GM21515 (cell line): ENCODE results near the gene G3BP2.
"Not testable (repeated sequence)": the region's sequence is repeated elsewhere in the genome, so short reads cannot be mapped to it uniquely, and the experiment has no call there.

Experiments used
- ATAC-seq: cut with Tn5 transposase; IDR thresholded peaks from one replicate; pipeline ENCODE4 v1.9.1; 2021; ENCODE audit not compliant: unreplicated experiment

G3BP2 gene

GRCh38 chr4:75685546-75686189 lies 12.5 kb upstream of the G3BP2 start:
- ATAC-seq, result no peak

DNA sequence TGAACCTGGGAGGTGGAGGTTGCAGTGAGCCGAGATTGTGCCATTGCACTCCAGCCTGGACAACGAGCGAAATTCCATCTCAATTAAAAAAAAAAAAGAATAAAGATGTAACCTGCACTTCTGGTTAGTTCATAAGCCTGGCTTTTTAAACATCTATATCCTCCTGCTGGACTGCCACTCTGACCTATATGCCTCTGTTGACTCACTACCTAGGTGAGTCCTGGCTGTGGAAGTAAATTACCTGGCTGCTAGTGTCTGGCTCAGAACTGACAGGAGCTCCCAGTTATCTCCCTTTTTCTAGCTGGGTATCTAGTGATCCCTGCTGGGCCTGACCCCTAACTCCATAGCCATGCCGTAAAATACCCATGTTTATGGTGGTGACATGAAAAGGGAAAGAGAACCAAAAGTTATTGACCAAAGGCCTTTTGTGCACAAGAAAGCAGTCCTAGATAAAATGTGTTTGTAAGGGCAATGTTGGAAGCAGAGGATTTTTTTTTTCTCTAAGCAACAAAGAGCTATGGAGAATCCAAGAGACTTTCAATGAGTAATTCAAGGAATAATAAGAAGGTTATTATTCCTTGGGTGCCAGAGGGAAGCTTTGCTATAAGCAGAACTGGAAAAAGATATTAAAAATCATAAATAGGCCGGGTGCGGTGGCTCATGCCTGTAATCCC lies 10.4 kb upstream of the G3BP2 start:
- no peak for ATAC-seq

- ATAC-seq, result no peak
These were observed 6.8 kb upstream of the G3BP2 start for GRCh38 chr4:75679876-75680575.

GRCh38 chr4:75678965-75679364 lies 5.8 kb upstream of the G3BP2 start:
- no peak for ATAC-seq

- ATAC-seq, result no peak
These were observed 5.3 kb upstream of the G3BP2 start for GRCh38 chr4:75678473-75678872.

GRCh38 chr4:75675004-75675531 lies 1.9 kb upstream of the G3BP2 start:
- ATAC-seq, result no peak

- no peak for ATAC-seq
These were observed 733 bp upstream of the G3BP2 start for GRCh38 chr4:75673959-75674328.

GRCh38 chr4:75672461-75673026 lies 667 bp downstream of the G3BP2 start:
- ATAC-seq, result peak; percentile 33

GRCh38 chr4:75671802-75672421 lies 1.3 kb downstream of the G3BP2 start:
- ATAC-seq, result no peak

DNA sequence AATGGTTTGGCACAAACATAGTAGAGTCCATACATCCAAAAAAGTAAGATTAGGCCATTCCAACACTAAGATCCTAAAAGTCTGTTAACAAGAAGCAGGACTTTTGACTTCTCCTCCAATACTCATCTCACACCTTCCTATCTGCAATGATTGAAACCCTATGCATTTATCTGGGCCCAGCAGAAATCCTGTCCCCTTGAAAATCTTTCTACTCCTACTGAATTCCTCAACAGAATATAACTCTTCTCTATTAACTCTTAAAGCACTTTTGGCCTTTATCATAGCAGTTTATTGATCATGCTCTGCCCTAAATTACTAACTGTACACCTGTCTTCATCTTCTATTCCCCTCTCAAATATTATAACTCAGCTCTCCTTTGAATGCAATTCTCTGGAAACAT lies 4.6 kb downstream of the G3BP2 start:
- no peak for ATAC-seq

- not testable (repeated sequence) for ATAC-seq
These were observed 5.6 kb downstream of the G3BP2 start for GRCh38 chr4:75667636-75668035.

DNA sequence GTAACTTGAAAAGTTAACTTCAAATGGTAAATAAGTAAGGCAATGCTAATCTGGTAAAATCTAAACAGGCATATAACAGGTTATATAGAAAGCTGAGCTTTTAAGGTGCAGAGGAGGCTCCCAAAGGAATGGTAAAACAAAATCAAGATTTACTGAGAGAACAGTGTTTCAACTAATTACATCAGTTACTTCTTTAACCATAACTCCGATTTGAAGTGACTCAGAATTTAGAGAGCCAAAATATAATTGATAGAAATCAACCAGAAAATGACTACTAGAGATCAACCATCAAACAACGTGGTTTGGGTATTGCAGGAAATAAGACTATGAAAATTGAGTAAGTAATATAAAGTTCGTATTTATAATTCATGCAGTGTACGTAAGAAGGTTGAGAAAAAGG lies 6.9 kb downstream of the G3BP2 start:
- no peak for ATAC-seq

- ATAC-seq, result not testable (repeated sequence)
These were observed 8.6 kb downstream of the G3BP2 start for GRCh38 chr4:75664604-75665003.

DNA sequence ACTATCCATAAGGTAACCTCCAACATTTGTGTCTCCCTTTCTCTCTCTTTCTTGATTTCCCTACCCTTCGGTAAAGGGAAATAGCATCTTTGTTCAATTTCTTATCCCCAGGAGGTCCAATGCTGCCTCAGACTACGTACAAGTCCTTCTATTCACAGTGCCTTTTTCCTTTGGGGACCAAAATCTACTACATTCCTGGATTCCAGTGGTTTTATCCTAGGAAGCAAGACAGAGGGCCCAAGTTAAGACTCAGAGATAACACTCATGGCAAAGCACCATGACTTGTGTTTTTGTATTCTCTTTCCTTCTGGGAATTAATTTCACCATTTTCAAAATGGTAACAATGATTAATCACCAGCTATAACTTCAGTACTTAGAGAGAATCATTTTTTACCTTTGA lies 10.6 kb downstream of the G3BP2 start:
- no peak for ATAC-seq

DNA sequence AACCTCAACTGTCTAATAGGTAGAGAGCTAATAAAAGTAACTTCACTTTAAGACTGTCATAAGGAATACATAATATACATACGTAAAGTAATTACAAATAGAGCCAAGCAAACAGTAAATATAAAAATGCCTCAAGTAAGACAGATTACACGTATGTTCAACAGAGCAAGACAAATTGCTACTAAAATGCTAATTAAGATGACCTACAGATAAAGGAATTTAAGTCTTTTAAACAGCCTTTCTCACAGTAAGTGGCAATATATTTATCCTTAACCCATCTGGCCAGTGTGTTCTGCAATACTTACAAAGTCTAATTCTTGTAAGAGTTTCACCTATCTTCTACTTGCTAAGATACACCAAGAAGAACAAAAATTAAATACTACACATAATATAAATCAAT lies 12.7 kb downstream of the G3BP2 start:
- no peak for ATAC-seq

DNA sequence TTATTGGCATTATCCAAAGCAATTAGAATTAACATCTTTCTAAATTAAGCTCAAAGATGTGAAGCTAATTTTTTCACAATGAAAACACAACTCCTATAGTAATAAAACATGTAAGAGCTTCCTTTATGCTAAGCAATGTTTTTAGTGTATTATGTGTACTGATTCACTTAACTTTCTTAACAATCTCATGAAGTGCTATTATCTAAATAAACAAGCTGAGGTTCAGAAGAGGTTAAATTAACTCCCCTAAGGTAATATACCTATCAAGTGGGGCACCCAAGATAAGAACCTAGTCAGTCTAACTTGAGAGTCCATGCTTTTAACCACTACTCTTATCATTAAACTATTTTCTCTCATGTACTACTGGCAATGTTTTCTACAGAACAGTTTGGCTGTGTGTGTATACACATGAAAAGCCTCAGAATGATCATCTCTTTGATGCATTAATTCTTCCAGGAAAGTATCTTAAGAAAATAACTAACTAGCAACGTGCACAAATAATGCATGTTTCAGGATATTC lies 13.6 kb downstream of the G3BP2 start:
- no peak for ATAC-seq

GRCh38 chr4:75658876-75659275 lies 14.3 kb downstream of the G3BP2 start:
- ATAC-seq, result no peak

DNA sequence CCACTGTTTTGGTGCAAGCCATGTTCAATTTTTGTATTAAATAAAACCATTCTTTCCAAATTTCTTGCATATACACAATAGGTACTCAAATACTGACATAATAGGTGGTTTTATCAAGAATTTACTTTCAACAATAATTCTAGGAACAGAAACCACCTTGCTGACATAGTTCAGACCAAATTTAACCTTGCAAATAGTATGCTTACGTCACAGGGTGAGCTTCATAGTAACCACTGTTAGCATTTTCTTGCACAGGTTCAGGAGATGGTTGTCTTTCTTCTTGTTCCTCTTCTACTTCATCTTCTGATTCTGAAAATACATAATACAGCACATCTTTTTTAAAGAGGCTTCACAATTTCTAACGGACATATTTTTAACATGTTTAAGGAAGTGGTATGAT lies 17.6 kb downstream of the G3BP2 start:
- ATAC-seq, result no peak

GRCh38 chr4:75654905-75655304 lies 18.3 kb downstream of the G3BP2 start:
- no peak for ATAC-seq

GRCh38 chr4:75653845-75654503 lies 19.2 kb downstream of the G3BP2 start:
- ATAC-seq, result no peak

DNA sequence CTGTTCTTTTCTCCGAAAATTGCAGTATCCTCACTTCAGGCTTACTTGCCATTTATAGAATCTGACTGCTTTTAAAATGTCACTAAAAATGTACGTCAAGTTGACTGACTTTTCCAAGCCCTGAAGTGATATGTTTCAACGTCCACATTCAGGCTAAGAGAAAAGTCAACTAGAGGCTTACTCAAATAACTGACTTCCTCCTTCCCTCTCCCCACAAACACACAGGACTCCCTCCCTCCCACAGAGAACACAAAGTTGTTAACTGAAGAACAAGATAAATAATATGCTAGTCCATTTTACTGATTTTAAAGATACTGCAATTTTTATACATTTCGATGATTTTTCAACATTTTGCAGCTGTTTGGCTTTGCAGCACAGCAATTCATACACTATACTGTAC lies 29.1 kb downstream of the G3BP2 start:
- ATAC-seq, result no peak
